ENCODE data around the gene GRIK4. TPM values are rescaled to one million over a fixed set of nuclear protein-coding genes. Genes with fewer than 3 reads are reported as not detected.

Gene GRIK4
- total and polyA plus RNA-seq, 12 donors: 0.33 to 4.8 (median 3.0) TPM

GRCh38 chr11:120880498-120881175, 369.1 kb downstream of the GRIK4 start:
- no peak for TF ChIP-seq POLR2A (IDR thresholded peaks at IDR 0.05)
- TF ChIP-seq CTCF (IDR thresholded peaks at IDR 0.05): no peak
- WGBS, 4 donors: 64 to 84% (median 78%) methylated on average over 6 of the region's 6 CpGs
- peaks cover 0 to 10% of the 10 kb centered on the region in 2 donors for H3K4me1 ChIP-seq (replicated peaks in 1 of 2)
- H3K9me3 ChIP-seq (replicated peaks in 1 of 3): no peaks in the 10 kb centered on the region
- H3K27ac ChIP-seq: peak overlapping the region in 1 of 5 donors; percentile 17
- H3K36me3 ChIP-seq (replicated peaks in 1 of 2): no peaks in the 10 kb centered on the region
- no peak for DNase-seq
- H3K4me3 ChIP-seq: no peak overlapping the region
- intact Hi-C loops (cut with DNase I): no loop called here
- no peaks in the 10 kb centered on the region for H3K27me3 ChIP-seq

GRCh38 chr11:120881596-120881995, 370.0 kb downstream of the GRIK4 start:
- intact Hi-C loops (cut with DNase I): no loop called here
- no peak for DNase-seq
- TF ChIP-seq POLR2A (IDR thresholded peaks at IDR 0.05): no peak
- TF ChIP-seq CTCF (IDR thresholded peaks at IDR 0.05): no peak
- no peaks in the 10 kb centered on the region for H3K27me3 ChIP-seq
- H3K27ac ChIP-seq: no peak overlapping the region
- H3K9me3 ChIP-seq (replicated peaks in 1 of 3): no peaks in the 10 kb centered on the region
- no peaks in the 10 kb centered on the region for H3K36me3 ChIP-seq (replicated peaks in 1 of 2)
- 71 to 90% (median 78%) methylated on average over 2 to 4 of the region's 4 CpGs for WGBS, 4 donors
- H3K4me3 ChIP-seq: no peak overlapping the region
- H3K4me1 ChIP-seq (replicated peaks in 1 of 2): peaks cover 0 to 10% of the 10 kb centered on the region in 2 donors

- WGBS, 4 donors: 75 to 90% (median 83%) methylated on average over 7 of the region's 7 CpGs
- H3K27ac ChIP-seq: no peak overlapping the region
- H3K27me3 ChIP-seq: no peaks in the 10 kb centered on the region
- no peak for DNase-seq
- no peak overlapping the region for H3K4me3 ChIP-seq
- intact Hi-C loops (cut with DNase I): no loop called here
- no peaks in the 10 kb centered on the region for H3K36me3 ChIP-seq (replicated peaks in 1 of 2)
- no peak for TF ChIP-seq CTCF (IDR thresholded peaks at IDR 0.05)
- no peak for TF ChIP-seq POLR2A (IDR thresholded peaks at IDR 0.05)
- H3K4me1 ChIP-seq (replicated peaks in 1 of 2): peaks cover 0 to 10% of the 10 kb centered on the region in 2 donors
- no peaks in the 10 kb centered on the region for H3K9me3 ChIP-seq (replicated peaks in 1 of 3)
Observed at GRCh38 chr11:120882175-120882574, 370.6 kb downstream of the GRIK4 start.

- Histone ChIP-seq H3K9me3 (replicated peaks in 1 of 3) (no peaks in the 10 kb centered on the region), H3K27ac (peak overlapping the region in 2 of 5 donors; percentile 7 to 53), H3K27me3 (no peaks in the 10 kb centered on the region), H3K4me1 (replicated peaks in 1 of 2) (peaks cover 0 to 10% of the 10 kb centered on the region in 2 donors), H3K36me3 (replicated peaks in 1 of 2) (no peaks in the 10 kb centered on the region), H3K4me3 (no peak overlapping the region)
- intact Hi-C loops (cut with DNase I): no loop called here
- DNase-seq: peak in 6 of 7 donors; percentile 20 to 60 (median 32)
- TF ChIP-seq CTCF (IDR thresholded peaks at IDR 0.05) (no peak), POLR2A (IDR thresholded peaks at IDR 0.05) (no peak)
- 46 to 58% (median 49%) methylated on average over 8 to 9 of the region's 9 CpGs for whole genome bisulfite sequencing, 4 donors
Observed at GRCh38 chr11:120883404-120884080, 372.0 kb downstream of the GRIK4 start.
